Measurements from ENCODE around the gene TCF12.

TCF12 gene

DNA sequence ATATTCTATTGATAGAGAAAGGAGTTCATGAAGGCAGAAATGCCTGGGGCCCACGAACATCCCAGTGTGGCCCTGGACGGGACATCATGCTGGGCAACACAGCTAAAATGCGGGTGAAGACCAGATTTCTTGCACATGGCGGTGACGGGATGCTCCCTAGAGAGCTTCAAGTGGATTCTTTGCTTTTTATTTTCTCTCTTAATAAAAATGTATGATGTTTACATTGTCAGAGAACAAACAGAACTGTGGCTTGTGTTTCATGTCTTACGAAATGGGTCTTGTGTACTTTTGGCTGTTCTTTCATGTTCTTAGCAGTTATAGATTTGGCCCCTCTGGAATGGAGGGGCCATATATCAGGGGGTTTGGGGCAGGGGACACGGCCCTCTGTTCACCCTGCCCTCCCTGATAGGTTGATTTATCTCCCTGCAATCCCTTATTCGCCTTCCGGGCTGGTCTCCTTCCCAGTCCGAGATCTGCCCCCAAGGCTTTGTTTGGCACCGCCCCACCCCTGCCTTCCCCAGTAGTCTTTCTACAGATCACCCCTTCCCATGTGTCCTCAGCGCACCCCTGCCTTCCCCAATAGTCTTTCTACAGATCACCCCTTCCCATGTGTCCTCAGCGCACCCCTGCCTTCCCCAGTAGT, 389.2 kb downstream of the TCF12 start:
- DNase-seq: no peak

DNA sequence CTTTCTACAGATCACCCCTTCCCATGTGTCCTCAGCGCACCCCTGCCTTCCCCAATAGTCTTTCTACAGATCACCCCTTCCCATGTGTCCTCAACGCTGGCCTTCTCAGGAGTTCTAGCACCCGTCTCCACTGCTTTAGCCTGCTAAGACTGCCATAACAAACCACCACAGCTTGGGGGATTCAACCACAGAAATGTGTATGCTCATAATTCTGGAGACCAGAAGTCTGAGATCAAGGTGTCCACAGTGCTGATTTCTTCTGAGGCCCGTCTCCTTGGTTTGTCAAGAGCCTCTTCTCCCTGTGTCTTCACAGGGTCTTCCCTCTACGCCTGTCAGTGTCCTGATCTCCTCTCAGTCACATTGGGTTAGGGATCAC, 389.7 kb downstream of the TCF12 start:
- no peak for DNase-seq

DNA sequence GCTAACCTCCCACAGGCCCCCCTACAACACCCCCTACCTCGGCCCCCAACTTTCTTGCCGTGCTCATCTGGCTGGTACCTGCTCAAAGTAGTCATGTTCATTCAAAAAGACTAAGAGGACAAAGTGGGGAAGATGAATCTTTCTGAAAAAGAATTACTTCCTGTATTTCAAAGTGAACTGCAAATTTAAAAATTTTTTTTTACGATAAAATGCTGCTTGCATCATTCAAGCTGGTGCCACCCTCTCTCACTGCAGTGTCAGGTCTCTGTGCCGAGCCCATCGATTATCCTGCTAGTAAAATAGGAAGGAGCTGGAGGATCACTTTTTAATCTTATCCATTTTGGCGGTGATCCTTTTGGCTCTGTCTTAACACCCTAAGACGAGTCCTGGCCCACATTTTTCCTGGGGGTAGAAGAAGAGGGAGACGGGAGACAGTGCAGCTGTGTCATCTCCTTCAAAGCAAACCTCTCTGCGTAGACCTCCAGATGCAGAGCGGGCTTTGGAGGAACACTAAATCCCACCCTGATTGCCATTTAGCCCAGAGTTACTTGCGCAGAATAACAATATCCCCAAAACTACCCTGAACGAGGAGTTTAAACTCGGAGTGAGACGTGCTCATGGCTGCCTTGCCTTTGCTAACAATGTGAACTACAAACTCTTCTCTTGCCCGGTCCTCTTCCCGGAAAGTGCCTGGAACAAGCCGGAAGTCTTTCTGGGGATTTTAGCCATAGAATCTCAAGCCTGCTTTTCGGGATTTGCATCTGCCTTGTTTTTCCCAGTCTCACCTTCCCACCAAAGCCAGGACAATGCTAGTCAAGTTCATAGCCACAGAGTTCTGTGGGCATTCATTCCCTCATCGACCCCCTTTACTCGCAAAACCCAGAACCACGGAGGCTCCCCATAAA, 391.7 kb downstream of the TCF12 start:
- no peak for DNase-seq

DNA sequence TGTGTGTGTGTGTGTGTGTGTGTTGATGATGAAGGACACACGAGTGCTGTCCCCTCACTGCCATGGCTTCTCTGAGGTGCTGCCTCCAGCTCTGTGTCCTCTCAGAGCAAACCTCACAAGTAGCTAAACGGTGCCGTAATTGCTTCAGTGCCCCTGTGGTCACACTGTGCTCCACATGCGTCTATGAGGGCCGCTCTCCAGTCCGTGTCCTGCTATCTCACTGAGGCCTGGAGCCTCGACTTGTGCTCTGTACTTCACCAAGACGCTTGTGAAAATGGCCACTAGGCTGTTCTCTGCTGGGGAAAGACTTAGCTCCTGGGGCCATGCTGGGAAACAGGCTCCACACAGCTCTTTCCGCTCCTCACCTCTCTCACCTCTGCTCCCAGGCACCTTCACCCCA, 392.4 kb downstream of the TCF12 start:
- no peak for DNase-seq

DNA sequence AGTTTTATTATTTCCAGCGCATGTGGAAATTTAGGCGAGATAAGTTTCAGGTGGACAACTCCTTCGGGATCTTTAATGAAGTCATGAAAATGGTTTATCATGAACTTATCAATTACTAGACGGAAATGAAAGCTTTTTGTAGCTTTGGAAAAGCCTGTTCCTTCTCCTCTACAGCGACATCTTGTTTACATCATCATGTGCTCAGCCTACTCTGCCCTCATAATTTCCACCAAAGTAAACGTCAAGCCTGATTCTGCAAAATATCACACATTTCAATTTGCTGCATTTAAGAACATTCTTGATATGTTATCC, 393.5 kb downstream of the TCF12 start:
- DNase-seq: no peak

DNA sequence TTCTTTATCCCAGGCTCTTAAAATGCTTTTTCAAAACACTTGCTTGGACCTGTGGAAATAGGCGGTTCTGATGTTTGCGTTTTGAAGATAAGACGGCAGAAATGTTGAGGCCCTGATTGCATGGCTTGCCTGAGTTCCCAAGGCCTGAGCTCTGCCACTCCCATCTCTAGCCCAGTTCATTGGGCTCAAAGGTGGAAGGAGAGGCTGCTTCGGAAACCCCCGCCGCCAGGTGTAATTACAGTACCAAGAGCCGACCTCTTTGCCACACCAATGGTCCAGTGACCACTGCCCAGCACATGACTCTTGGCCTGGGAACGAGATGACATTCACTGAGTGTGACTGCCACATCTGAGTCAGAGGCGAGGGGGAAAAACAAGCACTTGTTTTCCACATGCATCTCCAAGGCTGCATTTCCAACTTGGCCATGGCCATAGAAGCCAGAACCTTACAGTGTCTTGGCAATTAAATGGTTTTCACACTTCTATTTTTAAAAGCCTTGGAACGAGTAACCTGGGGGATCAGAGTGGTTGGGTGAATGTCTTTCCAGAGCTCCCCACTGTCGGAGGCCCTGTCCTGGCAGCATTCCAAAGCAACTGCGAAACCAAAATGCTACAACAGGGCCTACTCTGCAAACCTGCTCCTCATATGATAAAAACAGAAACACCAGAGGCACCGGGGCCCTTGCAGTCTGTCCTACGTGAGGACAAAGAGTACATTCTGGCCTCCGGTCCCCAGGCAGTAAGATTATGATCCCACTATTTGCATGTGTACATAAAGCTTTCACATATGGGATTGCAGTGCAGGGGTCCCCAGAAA, 394.1 kb downstream of the TCF12 start:
- no peak for DNase-seq

DNA sequence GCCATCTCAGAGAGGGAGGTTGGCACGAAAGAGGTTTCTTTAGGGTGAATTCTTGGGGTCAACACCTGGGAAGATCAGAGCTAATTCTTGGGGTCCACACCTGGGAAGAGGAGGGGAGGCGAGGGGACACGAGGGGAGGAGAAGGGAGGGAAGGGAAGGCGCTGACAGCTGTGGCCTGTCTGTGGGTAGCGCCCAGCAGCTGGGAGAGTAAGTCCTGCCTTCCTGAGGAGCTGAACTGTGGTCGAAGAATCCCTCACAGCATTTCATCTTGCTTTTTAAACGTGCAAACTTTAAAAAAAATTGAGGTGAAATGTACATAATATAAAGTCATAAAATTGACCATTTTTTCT, 394.7 kb downstream of the TCF12 start:
- DNase-seq: no peak

DNA sequence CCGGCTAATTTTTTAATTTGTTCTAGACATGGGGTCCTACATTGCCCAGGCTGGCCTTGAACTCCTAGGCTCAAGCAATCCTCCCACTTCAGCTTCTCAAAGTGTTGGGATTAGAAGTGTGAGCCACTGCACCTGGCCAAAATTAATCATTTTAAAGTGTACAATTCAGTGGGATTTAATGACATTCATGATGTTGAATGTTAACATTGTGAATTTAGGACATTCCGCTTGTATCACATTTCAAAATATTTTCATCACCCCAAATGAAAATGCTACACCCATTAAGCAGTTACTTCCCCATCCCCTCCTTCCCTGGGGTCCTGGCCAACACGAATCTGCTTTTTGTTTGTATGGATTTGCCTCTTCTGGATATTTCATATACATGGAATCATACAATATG, 395.8 kb downstream of the TCF12 start:
- no peak for DNase-seq

DNA sequence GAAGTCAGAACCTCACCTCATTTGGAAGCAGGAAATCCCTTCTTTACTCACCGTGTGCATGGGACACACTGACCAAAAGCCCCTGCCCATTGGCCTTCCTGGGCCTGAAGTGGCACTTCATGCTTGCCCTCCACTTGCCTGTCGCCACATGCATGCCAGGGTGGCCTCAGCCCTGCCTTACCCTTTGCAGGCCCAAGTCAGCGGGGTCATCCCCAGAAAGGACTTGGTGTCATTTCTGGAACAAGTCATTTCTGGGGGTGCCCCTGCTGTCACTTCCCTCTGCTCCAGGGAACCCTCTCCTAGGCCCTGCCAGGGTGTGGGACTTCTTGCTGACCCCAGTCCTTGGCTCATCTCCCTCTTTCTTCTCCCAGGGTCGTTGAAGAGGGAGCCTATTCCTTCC, 398.0 kb downstream of the TCF12 start:
- DNase-seq: no peak

DNA sequence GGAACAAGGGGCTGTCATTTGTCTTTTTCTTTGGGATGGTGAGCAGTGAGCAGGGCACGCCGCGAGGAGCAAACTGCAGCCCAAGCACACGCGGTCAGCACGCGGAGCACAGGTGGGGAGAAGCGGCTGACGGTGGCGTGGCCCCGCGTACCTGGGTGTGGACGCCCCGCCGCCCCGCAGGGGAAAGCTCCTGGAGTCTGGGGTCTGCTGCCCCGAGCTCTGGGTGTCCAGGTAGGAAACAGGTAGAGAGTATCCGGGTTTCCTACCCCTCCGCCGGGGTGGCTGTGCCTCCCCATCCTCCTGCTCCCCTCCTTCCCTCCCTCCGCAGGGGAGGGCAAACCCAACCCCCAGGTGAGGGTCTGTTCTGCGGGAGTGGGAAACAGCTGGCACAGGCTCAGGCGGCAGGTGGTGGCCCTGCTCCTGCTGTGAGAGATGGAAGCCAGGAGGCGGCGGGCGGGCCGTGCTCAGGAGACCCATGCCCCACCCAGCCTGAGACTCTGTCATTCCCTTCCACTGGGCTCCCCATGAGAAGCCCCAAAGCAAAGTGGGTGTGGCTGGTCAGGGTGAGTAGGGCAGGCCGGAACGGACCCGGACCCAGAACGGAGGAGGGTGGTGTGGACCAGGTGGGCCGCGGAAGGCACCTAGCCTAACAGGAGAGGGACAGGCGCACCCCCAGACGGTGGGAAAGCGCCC, 400.9 kb downstream of the TCF12 start:
- no peak for DNase-seq

DNA sequence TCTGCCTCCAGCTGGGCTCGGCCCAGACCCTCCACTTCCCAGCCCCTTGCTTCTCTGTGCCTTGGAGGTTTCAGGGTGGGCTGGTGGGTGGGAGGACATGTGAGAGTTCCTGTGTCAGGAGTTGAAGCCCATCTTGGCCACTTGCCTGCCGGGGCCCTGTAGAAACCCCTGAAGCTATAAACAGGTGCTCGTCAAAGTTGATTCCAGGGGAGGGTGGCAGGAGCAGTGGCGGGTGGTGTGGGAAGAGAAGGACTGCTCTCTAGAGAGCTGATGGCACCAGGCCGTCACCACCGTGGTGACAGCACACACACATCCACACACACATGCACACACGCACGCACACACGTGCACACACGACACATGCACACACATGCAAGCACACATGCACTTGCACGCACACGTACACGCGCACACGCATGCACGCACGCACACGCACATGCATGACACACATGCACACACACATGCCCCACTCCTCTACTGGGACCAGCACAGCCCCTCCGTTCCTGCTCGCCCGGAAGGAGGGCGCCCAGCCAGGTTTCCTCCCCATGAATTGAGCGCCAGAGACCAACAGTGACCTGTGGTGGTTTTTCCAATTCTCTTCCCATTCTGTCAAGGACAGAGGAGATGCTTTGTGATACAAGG, 401.6 kb downstream of the TCF12 start:
- no peak for DNase-seq

DNA sequence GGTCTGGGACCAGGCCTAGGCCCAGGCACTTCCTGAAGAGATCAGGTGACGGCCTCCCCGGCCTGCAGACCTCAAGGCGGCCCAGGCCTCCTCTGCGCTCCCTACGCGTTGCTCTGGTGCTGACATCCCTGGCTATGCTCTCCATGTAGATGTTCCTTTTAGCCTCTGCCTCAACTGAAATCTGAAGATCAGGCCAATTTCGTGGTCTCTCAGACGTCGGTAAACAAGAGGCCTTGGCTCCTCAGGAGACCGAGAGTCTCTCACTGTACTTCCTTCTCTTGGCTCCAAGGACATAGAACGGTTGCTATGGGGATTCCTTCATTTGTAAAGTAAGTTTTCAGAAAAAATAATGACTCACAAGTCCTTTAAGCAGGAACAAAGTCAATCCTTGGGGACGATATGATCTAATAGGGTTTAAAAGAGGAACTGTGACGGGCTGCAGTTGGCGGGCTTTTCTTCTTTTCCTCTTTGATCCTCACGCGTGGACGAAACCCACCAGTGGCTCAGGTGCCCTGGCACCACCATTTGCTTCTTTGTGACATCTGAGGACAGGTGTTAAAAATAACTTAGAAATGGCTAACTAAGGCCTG, 402.3 kb downstream of the TCF12 start:
- no peak for DNase-seq

DNA sequence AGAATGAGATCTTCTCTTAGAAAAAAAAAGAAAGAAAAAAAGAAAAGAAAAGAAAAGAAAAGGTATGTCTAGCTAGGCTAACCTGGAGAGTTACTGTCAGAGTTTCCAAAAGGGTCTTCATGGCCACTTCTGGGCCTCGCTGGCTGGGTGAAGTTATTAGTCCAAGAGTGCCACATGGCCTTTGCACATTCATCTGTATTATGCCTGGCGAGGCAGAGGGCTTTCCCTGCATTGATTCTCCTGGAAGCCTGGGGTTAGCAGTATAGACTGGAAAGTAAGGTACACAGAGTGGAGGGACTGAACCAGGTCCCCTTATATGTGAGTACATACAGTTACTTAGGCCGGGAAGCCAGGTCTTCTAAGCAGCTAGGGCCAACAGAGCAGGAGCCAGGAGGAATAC, 403.0 kb downstream of the TCF12 start:
- DNase-seq: no peak

DNA sequence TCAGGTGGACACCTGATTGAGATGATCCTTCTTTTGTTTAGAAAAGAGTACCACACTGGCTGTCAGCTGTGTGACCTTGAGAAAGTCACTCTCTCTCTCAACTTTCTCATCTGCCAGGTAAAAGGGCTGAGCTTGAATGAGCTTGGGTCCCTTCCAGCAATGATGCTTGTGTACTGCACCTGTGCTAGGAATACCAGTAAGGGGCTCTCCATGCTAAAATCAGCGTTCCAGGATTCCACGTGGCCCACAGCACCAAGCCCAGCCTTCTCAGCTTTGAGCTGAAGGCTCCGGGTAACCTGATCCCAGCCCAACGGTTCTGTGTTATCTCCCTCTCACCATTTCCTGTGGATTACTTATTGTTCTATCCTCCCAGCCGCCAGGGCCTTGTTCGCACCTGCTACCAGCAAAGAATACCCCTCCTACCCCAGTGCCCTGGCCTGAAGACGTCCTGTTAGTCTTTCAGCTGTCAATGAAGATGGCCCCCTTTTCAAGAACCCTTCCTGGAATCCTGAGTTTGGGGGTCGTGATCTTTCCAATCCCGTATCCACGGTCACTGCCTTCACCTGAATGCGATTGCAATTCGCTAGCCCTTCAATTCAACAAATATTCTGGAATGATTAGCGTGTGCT, 403.6 kb downstream of the TCF12 start:
- DNase-seq: peak; percentile 36

DNA sequence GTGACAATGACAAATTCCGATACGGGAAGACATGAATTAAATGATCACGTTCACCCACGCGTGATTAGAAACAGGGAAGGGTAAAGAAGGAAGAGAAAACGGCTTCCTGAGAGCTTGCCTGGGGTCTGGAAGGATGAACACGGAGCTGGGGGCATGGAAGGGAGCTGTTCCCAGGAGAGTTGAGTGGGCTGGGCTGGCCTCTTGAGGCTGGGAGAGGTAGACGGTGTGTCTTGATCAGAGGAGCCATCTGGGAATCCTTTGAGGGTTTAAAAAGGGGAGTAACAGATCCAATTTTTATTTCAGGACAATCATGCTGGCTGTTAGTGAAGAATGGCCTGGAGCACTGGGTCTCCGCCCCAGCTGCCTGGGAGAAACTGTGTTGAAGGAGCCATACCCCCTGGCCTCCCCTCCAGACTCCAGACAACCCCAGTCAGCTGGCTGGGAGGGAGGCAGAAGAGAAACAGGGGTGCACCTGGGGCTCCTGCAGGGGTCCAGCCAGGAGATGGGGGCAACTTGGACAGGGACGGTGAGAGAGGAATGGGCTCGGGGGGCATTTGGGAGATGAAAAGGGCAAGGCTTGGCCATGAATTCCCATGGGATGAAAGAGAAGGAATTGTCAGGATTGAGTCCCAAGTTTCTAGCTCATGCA, 404.3 kb downstream of the TCF12 start:
- no peak for DNase-seq

DNA sequence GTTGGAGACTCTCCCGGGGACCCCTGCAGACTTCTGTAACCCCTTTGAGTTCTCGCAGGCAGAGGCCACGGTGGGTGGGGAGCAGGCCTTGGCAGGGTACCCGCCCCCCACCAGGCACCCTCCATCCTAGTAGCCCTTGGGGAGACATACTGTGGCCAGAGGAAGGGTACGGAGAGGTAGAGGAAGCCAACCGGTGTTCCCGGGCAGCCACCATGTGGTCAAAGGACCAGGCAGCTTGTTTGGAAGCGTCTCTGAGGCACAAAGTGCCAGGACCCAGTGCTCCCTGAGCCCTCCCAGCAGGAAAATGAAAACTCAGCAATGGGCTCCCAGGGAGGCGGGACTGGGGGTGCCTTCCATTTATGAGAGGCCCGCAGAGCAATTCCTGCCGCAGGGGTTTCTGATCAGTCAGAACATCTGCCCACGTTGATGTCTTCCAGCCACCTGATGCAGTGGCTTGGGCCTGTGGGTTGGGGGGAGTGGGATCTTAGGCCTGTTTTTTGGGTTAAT, 404.9 kb downstream of the TCF12 start:
- no peak for DNase-seq

DNA sequence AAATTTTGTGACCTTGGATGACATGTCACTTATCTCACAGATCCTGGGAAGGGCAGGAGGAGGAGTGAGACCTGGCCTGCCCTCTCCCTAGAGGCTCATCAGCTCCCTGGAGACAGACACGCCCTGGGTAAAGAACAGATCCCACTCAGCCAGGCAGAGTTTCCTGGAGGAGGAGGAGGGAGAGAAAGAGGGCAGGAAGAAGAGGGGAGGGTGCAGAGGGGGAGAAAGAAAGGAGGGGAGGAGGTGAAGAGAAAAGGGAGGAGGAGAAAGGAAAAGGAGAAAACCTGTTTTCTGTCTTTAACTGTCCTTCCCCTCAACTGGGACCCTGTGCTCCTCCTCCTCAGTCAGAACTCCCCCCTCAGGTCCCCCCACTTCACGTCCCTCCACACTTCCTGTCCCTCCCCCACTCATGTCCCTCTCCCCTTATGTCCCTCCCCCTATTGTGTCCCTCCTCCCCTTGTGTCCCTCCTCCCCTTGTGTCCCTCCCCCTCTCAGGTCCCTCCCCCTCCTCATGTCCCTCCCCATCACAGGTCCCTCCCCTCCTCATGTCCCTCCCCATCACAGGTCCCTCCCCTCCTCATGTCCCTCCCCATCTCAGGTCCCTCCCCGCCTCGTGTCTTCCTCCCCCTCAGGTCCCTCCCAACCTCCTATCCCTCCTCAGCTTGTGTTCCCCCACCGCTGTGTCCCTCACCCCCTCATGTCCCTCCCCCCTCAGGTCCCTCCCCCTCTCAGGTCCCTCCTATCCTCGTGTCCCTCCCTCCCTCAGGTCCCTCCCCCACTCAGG, 405.6 kb downstream of the TCF12 start:
- peak; percentile 87 for DNase-seq

DNA sequence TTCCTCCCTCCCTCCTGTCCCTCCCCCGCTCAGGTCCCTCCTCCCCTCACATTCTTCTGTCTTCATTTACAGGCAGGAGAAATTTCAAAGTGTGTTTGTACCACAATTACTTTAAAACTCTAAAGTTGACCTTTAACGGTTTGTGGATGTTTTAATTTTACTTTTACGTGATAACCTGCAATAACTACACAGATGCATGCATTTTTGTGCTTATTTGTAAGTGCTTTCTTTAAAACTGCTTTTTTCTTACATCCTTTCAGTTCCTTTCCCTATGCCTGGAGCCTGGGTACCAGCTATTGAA, 406.1 kb downstream of the TCF12 start:
- no peak for DNase-seq

DNA sequence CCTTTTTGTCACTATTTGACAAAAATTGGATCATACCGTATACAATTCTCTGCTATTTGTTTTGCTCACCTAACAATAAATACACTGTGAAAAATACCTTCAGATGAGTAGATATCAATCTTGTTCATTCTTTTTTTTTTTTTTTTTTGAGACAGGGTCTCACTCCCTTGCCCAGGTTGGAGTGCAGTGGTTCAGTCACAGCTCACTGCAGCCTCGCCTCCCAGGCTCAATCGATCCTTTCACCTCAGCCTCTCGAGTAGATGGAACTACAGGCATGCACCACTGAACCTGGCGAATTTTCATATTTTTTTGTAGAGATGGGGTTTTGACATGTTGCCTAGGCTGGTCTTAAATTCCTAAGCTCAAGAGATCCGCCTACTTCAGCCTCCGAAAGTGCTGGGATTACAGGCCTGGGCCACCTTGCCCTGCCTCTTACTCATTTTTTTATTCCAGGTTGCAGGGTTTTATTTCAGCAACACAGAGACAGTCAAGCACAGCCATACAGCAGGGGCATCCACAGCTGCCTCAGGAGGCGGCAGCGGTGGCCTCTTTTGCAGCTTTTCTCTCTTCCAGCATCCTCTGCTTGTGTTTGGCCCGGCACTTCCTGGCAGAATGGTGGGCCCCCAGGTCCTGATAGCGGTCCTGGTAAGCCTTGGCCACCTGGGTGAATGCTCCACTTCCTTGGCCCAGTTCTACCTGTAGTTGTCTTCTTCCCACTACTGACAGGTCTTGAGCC, 406.7 kb downstream of the TCF12 start:
- DNase-seq: no peak

DNA sequence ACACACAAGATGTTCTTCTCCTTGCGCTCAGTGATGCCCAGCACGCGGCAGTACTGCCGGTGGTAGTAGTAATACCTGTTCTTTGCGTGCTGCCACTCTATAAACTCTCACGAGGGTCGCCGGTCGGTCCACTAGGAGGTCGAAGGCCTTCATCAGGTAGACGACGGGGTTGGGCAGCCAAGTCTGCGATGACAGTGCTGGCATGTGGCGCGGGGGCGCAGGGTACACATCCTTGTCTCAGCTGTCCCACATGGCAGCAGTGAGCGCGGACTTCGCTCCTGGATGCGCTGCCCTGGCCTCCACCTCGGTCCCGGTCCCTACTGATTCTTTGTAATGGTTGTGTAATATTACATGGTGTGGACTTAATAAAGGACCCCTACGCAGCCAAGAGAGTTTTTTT, 407.8 kb downstream of the TCF12 start:
- no peak for DNase-seq

Data from NCI-H226 (cell line).